Mucosa of rectum (tissue), 2 donors: ENCODE data around the gene SMC5.
A peak's percentile ranks its signal among the peaks of the same experiment; 100 is the strongest.

ENCODE experiments used
- H3K27ac ChIP-seq, 2 donors: one replicate each; pipeline ENCODE4 v1.7.0; 2013; ENCODE audit warnings: inconsistent platforms in 2 of 2, low read depth in 2 of 2, low read length in 2 of 2
- H3K27me3 ChIP-seq, 2 donors: one replicate each; pipeline ENCODE4 v1.7.0; 2013; ENCODE audit warnings: low read length in 2 of 2; ENCODE audit not compliant: control insufficient read depth in 2 of 2, insufficient read depth in 2 of 2
- H3K36me3 ChIP-seq, 2 donors: one replicate each; pipeline ENCODE4 v1.7.0; 2013; ENCODE audit warnings: low read length in 2 of 2; ENCODE audit not compliant: control insufficient read depth in 2 of 2, insufficient read depth in 2 of 2
- H3K4me1 ChIP-seq, 2 donors: one replicate each; pipeline ENCODE4 v1.7.0; 2013; ENCODE audit warnings: low read length in 2 of 2, mild to moderate bottlenecking in 1 of 2; ENCODE audit not compliant: control insufficient read depth in 2 of 2, insufficient read depth in 2 of 2
- H3K4me3 ChIP-seq, 2 donors: one replicate each; pipeline ENCODE4 v1.7.0; 2013; ENCODE audit warnings: low read length in 2 of 2
- H3K9ac ChIP-seq, 2 donors: one replicate each; pipeline ENCODE4 v1.7.0; 2013; ENCODE audit warnings: low read length in 2 of 2, low read depth in 1 of 2, mild to moderate bottlenecking in 1 of 2
- H3K9me3 ChIP-seq, 2 donors: one replicate each; pipeline ENCODE4 v1.7.0; 2013; ENCODE audit warnings: low read length in 2 of 2; ENCODE audit not compliant: control insufficient read depth in 2 of 2
- donor health status: healthy.
- donor health status: Normal muscosa, but diverticular disease.

The SMC5 gene

GRCh38 chr9:70258692-70259511 is at the start of gene SMC5:
Gene SMC5, plus strand, starts transcription at chr9:70258978. Its CDS starts 101 bp downstream, at chr9:70259079.
- Histone ChIP-seq H3K27ac (peak within 1 kb of the TSS; percentile 95 to 98), H3K36me3 (peaks cover 10% of the 10 kb centered on the region in 2 donors), H3K4me1 (peaks cover 15 to 44% of the 10 kb centered on the region in 2 donors), H3K27me3 (no peaks in the 10 kb centered on the region), H3K4me3 (peak within 1 kb of the TSS; percentile 92 to 98), H3K9ac (peak within 1 kb of the TSS; percentile 98 to 99), H3K9me3 (no peaks in the 10 kb centered on the region)

DNA sequence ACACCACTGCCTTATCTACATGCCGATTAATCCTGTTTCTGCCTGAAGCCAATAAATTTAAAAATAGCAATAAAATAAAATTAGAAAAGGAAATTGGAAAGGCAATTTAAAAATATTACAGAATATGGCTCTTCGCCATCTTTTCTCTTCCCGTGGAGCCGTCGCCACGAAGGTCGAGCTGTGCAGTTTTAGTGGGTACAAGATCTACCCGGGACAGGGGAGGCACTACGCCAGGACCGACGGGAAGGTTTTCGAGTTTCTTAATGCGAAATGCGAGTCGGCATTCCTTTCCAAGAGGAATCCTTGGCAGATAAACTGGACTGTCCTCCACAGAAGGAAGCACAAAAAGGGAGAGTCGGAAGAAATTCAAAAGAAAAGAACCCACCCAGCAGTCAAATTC is 41.7 kb upstream of the SMC5 start:
- H3K36me3 ChIP-seq: peaks cover 7 to 8% of the 10 kb centered on the region in 2 donors
- no peaks in the 10 kb centered on the region for H3K27me3 ChIP-seq
- no peak overlapping the region for H3K4me3 ChIP-seq
- H3K9me3 ChIP-seq: peaks cover 0 to 6% of the 10 kb centered on the region in 2 donors
- no peaks in the 10 kb centered on the region for H3K4me1 ChIP-seq
- no peak overlapping the region for H3K9ac ChIP-seq
- H3K27ac ChIP-seq: no peak overlapping the region

DNA sequence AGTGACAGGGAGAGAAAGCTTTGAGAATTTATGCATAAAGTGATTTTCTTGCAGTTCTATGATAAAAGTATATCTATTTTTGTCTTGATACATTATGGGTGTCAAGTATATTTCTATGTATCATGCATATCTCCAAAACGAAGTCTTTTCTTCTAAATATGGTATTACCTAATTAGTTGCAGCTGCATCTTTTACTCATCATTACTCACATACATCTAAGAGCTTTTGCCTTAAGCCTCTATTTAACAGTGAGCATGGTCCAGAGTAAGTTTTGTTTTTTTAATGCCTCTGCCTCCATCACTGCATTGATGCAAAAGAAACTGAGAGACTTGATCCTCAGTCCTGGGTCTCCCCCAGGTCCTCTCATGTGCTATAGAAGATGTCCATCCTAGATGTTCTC is 40.0 kb upstream of the SMC5 start:
- no peak overlapping the region for H3K9ac ChIP-seq
- H3K4me1 ChIP-seq: no peaks in the 10 kb centered on the region
- no peak overlapping the region for H3K27ac ChIP-seq
- H3K27me3 ChIP-seq: no peaks in the 10 kb centered on the region
- no peaks in the 10 kb centered on the region for H3K9me3 ChIP-seq
- no peak overlapping the region for H3K4me3 ChIP-seq
- peaks cover 0 to 4% of the 10 kb centered on the region in 2 donors for H3K36me3 ChIP-seq

DNA sequence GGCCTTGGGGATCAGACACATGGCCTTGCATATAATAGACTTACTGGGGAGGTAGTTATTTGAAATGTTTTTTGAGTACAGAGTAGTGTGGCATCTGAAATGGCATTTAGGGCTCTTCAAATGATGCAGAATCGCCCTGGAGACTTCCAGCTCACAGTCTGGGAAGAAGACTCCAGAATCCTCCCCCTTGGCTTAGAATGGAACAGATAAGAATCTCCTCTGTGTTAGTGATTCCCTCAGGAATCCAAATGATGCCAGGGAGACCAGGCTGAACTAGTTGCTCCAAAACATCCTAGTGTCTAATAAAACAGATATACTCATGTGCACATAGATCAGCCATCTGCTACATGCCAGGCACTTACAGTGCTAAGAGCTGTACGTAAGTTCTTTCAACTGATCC is 38.6 kb upstream of the SMC5 start:
- Histone ChIP-seq H3K9ac (no peak overlapping the region), H3K4me1 (no peaks in the 10 kb centered on the region), H3K36me3 (peaks cover 0 to 7% of the 10 kb centered on the region in 2 donors), H3K27me3 (no peaks in the 10 kb centered on the region), H3K27ac (no peak overlapping the region), H3K9me3 (no peaks in the 10 kb centered on the region), H3K4me3 (no peak overlapping the region)

DNA sequence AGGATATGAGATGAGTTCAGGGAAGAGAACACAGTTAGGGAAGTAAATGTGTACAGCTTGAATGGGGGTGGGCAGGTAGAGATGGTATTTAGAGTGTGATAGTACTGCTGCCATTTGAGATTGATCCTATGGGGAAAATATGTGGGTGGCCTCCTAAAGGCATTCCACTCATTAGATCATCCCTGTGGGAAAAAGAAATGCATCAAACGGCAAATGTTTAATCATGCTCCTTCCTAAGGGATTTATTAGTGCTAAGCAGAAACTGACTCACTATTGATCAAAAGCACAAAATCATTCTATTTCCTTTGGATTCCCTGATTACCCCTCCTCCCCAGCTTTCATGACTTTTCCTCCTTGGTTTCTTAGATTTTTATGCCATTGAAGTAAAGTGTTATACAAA is 36.4 kb upstream of the SMC5 start:
- no peaks in the 10 kb centered on the region for H3K27me3 ChIP-seq
- H3K4me1 ChIP-seq: no peaks in the 10 kb centered on the region
- H3K27ac ChIP-seq: no peak overlapping the region

DNA sequence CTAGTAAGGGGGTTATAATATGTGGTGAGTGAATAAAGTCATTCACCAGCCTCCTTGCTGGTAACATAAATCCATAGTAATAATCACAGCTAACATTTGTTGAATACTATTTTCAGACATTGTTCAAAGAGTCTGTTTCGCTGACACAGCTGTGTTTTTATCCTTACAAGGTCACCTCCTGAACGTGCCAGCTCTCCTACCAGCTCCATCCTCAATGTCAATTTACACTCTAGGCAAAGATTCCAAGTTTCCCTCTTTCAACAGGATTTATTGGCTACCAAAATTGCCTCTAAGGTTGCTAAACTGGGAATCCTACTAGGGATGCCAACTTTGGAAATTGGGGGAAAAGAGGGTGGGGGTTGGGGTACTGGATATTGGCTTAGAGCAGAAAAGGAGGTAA is 30.7 kb upstream of the SMC5 start:
- H3K4me1 ChIP-seq: no peaks in the 10 kb centered on the region
- H3K27ac ChIP-seq: no peak overlapping the region
- no peak overlapping the region for H3K4me3 ChIP-seq
- H3K9ac ChIP-seq: no peak overlapping the region
- no peaks in the 10 kb centered on the region for H3K27me3 ChIP-seq
- peaks cover 0 to 4% of the 10 kb centered on the region in 2 donors for H3K36me3 ChIP-seq
- no peaks in the 10 kb centered on the region for H3K9me3 ChIP-seq

More for the DNA sequence above, 36.4 kb upstream of the SMC5 start:
- Histone ChIP-seq H3K4me3 (no peak overlapping the region), H3K9ac (no peak overlapping the region), H3K36me3 (peaks cover 0 to 7% of the 10 kb centered on the region in 2 donors), H3K9me3 (no peaks in the 10 kb centered on the region)

GRCh38 chr9:70228611-70229010 is 30.2 kb upstream of the SMC5 start:
- Histone ChIP-seq H3K9ac (no peak overlapping the region), H3K36me3 (peaks cover 0 to 4% of the 10 kb centered on the region in 2 donors), H3K9me3 (no peaks in the 10 kb centered on the region), H3K27ac (no peak overlapping the region), H3K27me3 (no peaks in the 10 kb centered on the region), H3K4me3 (no peak overlapping the region), H3K4me1 (no peaks in the 10 kb centered on the region)

GRCh38 chr9:70229026-70229425 is 29.8 kb upstream of the SMC5 start:
- H3K4me3 ChIP-seq: no peak overlapping the region
- no peaks in the 10 kb centered on the region for H3K27me3 ChIP-seq
- H3K9ac ChIP-seq: no peak overlapping the region
- no peaks in the 10 kb centered on the region for H3K4me1 ChIP-seq
- H3K27ac ChIP-seq: no peak overlapping the region
- no peaks in the 10 kb centered on the region for H3K9me3 ChIP-seq
- peaks cover 0 to 2% of the 10 kb centered on the region in 2 donors for H3K36me3 ChIP-seq

DNA sequence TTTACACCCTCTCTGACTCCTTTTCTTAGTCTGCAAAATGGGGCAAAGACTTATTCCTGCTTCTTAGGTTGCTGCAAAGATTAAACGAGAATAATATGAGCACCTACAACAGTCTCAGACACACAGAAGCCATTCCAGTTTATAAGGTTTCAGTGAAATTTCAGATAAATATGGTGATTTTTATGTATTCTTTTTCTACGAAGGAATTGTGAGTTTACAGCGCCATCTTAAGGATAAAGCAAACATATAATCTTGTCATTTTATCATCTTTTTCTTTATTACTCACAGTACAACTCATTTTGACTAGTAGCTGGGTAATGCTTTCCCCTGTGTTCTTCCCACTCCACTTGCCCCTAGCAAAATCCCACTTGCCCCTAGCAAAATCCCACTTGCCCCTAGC is 29.2 kb upstream of the SMC5 start:
- no peak overlapping the region for H3K9ac ChIP-seq
- H3K4me1 ChIP-seq: no peaks in the 10 kb centered on the region

GRCh38 chr9:70232476-70232875 is 26.3 kb upstream of the SMC5 start:
- H3K9me3 ChIP-seq: no peaks in the 10 kb centered on the region

More for the DNA sequence above, 29.2 kb upstream of the SMC5 start:
- Histone ChIP-seq H3K27me3 (no peaks in the 10 kb centered on the region), H3K9me3 (no peaks in the 10 kb centered on the region), H3K4me3 (no peak overlapping the region), H3K27ac (no peak overlapping the region), H3K36me3 (no peaks in the 10 kb centered on the region)

More at GRCh38 chr9:70232476-70232875, 26.3 kb upstream of the SMC5 start:
- H3K27me3 ChIP-seq: no peaks in the 10 kb centered on the region
- H3K9ac ChIP-seq: no peak overlapping the region
- H3K4me3 ChIP-seq: no peak overlapping the region
- no peaks in the 10 kb centered on the region for H3K36me3 ChIP-seq
- H3K27ac ChIP-seq: no peak overlapping the region
- no peaks in the 10 kb centered on the region for H3K4me1 ChIP-seq
